VCaP (cell line): ENCODE results near the gene NAB1.

ENCODE experiments used
- H3K27ac ChIP-seq: fragments of 450-650 bp; 2 replicates; pipeline ENCODE4 v1.5.1; 2017
- TF ChIP-seq, protein P1 (sequence below): fragments of 450-650 bp; conservative IDR thresholded peaks from 2 replicates; pipeline ENCODE4 v1.5.1; 2017; ENCODE audit warnings: mild to moderate bottlenecking, moderate library complexity

The NAB1 gene

DNA sequence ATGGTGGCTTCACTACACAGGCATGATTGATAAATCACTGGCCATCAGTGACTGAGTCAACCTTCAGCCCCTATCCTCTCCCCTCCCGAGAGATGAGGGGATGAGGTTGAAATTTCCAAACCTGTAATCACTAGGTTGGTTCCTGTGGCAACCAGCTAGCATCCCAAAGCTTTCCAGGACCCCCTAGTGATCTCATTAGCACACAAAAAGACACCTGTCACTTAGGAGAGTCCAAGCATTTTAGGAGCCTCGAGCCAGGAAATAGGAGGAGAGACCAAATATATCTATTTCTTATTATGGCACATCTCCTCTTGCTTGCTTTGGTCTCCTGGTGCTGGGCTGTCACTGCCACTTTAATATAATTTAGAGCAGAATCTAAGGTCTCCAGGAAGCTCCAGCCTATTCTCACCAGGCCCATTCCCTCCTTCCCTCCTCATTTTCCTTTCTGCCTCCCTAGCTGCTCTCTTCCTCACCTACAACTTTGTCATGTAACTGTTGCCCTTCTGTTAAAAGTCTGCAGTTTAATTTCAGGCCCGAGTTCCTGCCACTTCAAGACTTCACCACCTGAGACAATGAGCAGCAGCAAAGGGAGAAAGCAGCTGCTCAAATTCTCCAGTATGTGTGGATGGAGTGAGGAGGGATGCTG is 33.2 kb upstream of the NAB1 start:
- no peak overlapping the region for H3K27ac ChIP-seq
- TF ChIP-seq, protein P1, sequence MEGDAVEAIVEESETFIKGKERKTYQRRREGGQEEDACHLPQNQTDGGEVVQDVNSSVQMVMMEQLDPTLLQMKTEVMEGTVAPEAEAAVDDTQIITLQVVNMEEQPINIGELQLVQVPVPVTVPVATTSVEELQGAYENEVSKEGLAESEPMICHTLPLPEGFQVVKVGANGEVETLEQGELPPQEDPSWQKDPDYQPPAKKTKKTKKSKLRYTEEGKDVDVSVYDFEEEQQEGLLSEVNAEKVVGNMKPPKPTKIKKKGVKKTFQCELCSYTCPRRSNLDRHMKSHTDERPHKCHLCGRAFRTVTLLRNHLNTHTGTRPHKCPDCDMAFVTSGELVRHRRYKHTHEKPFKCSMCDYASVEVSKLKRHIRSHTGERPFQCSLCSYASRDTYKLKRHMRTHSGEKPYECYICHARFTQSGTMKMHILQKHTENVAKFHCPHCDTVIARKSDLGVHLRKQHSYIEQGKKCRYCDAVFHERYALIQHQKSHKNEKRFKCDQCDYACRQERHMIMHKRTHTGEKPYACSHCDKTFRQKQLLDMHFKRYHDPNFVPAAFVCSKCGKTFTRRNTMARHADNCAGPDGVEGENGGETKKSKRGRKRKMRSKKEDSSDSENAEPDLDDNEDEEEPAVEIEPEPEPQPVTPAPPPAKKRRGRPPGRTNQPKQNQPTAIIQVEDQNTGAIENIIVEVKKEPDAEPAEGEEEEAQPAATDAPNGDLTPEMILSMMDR = no peak

DNA sequence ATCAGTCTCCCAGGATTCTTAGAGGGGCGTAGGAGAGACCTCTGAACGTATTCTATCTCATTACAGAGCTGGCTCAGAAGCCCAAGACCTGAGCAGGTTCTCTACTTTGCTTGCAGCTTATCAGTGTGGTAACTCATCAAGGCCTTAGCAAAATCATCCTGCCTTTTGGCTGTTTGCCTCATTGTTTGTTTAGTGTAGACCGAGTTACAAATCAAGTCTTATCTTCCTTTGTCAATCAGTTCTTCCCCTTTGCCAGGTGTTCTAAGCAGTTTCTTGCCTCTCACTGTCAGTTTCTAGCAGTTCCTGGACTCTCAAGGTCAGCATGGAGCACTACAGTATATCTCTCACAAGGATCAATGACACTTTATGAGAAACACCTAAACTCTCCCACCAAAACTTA is 30.9 kb upstream of the NAB1 start:
- TF ChIP-seq, protein P1 = no peak
- H3K27ac ChIP-seq = peak overlapping the region; percentile 60

DNA sequence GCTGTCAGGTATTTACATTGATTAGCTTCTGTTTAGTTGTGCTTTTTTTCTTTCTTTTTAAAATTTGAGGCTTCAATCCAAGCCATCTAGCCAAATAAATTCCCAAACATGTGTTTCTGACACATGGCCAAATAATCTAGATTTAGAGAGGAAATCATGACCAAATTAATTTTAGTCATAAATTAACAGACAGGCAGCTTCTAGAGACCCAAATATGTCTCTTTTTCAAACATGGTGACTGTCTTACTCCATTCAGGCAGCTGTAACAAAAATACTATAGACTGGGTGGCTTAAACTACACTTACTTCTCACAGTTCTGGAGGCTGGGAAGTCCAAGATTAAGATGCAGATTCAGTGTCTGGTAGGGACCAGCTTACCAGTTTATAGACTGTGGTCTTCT is 23.2 kb upstream of the NAB1 start:
- TF ChIP-seq, protein P1 = no peak
- no peak overlapping the region for H3K27ac ChIP-seq

DNA sequence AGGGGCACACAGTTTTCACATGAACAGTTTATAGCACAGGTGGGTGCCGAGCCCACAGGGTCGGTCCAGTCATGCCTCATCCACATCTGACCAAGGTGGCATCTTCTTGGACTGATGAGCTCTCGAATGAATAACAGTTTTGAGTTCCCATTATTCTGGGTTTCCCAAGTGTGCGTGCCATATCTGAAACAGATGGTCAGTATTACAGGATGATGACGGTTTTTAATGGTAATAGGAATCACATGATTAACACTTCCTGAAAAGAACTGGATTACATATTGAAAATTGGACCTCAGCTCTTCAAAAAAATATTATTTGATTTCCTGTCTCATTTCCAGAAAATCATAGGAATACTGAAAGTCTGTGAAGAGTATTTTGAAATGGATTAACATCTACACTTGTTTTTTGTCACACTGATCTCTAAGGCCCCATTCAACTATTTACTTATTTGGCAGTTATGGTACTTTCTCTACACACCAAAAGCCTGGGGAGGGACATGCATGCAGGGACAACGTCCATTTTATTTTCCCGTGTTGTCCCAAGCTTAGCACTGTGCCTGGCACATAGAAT is 22.2 kb upstream of the NAB1 start:
- TF ChIP-seq, protein P1 = no peak
- H3K27ac ChIP-seq = no peak overlapping the region

DNA sequence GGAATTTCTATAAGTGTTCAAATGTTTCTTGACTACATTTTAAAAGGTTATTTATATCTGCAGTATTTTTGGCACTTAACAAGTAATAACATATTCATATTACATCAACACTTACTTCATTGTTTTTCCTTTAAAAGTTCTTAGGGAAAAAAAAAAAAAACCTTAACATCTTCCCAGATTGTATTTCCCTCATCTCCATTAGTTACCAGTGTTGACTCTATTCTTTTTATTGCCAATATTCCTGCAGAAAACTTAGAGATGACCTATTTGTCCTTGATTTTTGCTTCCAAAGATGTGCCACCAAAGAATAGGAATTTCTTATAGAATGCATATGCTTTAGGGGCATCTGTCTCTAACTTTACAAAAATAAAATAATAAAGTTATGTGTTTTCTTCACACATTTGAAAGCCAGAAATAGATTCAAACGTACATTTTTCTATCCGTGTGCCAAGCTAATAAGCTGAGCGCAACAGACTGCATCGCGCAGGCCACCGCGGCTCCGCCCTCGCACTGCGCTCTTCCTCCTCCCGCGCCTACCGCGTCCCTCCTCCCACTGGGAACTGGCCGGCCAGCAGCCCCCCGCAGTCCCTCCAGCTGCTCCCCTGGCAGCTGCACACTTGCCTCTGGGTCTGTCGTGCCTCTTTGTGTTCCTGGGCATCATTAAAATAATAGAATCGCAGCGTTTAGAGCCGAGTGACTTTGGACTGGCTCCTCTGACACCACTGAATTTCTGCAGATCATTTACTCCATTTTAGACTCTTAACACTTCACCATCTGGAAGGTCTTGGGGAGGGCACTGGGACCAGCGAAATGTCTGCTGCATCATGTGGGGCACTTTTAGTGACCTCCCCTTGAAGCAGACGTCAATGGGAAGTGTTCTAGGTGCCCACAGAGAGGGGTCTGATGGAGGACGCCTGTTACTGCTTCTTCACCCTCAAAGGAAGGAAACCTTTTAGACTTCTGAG is 21.2 kb upstream of the NAB1 start:
- TF ChIP-seq, protein P1 = no peak
- peak overlapping the region; percentile 41; the same call in 1 of the 2 replicates for H3K27ac ChIP-seq

DNA sequence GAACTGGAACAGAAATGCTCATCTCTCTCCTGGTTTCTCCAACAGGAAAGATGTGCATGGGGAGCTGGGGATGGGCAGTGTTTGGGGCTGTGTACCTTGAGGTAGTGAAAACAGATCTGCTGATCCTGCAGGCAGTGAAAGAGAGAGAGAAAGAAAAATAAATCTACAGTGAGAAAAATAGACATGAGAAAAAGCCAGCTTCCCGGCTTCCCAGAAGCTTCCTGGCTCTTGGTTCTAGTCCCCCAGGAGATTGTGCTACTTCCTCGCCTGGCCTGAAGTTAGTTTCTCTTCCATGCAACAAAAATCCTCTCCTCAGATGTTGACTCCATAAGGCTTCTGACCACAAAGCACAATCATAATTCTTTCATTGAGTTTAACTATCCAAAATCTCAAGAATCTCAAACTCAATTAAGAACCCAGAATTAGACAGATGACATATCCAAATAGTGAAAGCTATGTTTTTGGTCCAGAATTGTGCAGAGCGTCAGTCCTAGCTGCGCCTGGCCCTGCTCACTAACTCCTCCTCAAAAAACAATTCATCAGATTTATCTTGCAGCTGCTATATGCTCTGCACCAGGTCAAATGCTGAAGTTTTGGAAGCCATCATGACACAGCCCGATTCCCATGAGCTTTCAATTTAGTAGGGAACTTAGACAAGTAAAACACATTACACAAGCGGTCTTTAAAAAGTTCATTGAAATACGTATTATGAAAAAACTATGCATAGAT is 20.1 kb upstream of the NAB1 start:
- H3K27ac ChIP-seq = no peak overlapping the region
- TF ChIP-seq, protein P1 = no peak
